T-helper 1 cell treated with Interleukin-12 subunit alpha and Interleukin-12 subunit beta and Interleukin-4 antibody, amounts not matched to agents 30 μg/mL and 1 μg/mL, for 36 hours (primary cell): Measurements from ENCODE around the gene PIGP.
"Not testable (repeated sequence)": the region's sequence is repeated elsewhere in the genome, so short reads cannot be mapped to it uniquely, and the experiment has no call there.

Experiments
- H3K27ac Mint-ChIP-seq: one replicate; pipeline ENCODE4 v1.8.0; 2021; ENCODE audit warnings: mild to moderate bottlenecking, mixed read lengths
- H3K27me3 Mint-ChIP-seq: one replicate; pipeline ENCODE4 v1.8.0; 2021; ENCODE audit warnings: low read depth, mixed read lengths
- H3K36me3 Mint-ChIP-seq: one replicate; pipeline ENCODE4 v1.8.0; 2021; ENCODE audit warnings: low read depth, mixed read lengths
- H3K4me1 Mint-ChIP-seq: one replicate; pipeline ENCODE4 v1.8.0; 2021; ENCODE audit warnings: low read depth, mixed read lengths
- H3K4me3 Mint-ChIP-seq: one replicate; pipeline ENCODE4 v1.8.0; 2021; ENCODE audit warnings: mild to moderate bottlenecking, moderate library complexity, mixed read lengths
- H3K9me3 Mint-ChIP-seq: one replicate; pipeline ENCODE4 v1.8.0; 2021; ENCODE audit warnings: mixed read lengths

The PIGP gene

GRCh38 chr21:37072988-37073416 lies at the start of gene PIGP, which contains the start of gene TTC3:
Gene PIGP, minus strand, starts transcription at chr21:37073071. Its CDS starts 556 bp downstream, at chr21:37072515.
Gene TTC3, plus strand, starts transcription at chr21:37073254. Its CDS starts 14,004 bp downstream, at chr21:37087258.
- peaks cover 6% of the 10 kb centered on the region for H3K36me3 Mint-ChIP-seq
- H3K4me3 Mint-ChIP-seq: peak within 1 kb of the TSS; percentile 93
- H3K27ac Mint-ChIP-seq: peak within 1 kb of the TSS; percentile 94
- H3K9me3 Mint-ChIP-seq: no peaks in the 10 kb centered on the region
- H3K4me1 Mint-ChIP-seq: peaks cover 26% of the 10 kb centered on the region
- no peaks in the 10 kb centered on the region for H3K27me3 Mint-ChIP-seq

DNA sequence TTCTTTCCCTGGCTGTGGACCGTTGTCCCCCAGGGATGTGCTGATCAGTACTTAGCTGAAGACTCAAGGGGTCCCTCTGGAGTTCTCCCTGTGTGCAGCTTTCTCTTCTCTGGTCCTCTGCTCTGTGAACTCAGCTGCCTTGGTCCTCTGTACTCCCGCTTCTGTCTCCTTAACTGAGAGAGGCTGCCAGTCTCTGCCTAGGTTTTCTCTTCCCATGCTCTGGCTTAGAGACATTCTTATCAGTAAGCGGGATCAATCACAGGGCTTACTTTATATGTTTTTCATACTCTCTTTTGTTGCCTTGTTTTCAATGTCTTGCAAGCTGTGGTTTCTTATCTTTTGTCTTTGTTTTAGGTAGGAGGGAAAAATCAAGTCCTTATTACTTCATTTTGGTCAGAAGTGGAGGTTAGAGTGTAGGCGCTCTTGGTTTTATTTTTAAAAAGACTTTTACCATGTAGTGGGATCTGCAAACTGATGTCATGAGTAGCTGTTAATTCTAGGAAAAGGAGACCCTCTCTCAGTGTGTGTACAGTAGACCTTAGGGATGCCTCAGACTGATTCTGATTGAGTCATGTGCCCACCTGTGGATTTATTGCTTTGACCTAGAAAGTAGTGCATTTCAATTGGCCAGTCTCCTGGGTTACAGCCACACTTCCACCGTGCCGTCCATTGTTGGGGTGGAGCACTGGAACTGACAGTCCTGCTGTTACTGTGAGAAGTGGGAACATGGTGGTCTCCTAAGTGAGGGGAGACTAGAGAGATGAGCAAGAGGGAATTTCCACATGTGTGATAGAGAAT lies 46.7 kb upstream of the PIGP start:
- Mint-ChIP-seq H3K27me3 (no peaks in the 10 kb centered on the region), H3K4me1 (peaks cover 14% of the 10 kb centered on the region), H3K36me3 (peaks cover 10% of the 10 kb centered on the region), H3K4me3 (no peak overlapping the region), H3K27ac (no peak overlapping the region), H3K9me3 (no peaks in the 10 kb centered on the region)

DNA sequence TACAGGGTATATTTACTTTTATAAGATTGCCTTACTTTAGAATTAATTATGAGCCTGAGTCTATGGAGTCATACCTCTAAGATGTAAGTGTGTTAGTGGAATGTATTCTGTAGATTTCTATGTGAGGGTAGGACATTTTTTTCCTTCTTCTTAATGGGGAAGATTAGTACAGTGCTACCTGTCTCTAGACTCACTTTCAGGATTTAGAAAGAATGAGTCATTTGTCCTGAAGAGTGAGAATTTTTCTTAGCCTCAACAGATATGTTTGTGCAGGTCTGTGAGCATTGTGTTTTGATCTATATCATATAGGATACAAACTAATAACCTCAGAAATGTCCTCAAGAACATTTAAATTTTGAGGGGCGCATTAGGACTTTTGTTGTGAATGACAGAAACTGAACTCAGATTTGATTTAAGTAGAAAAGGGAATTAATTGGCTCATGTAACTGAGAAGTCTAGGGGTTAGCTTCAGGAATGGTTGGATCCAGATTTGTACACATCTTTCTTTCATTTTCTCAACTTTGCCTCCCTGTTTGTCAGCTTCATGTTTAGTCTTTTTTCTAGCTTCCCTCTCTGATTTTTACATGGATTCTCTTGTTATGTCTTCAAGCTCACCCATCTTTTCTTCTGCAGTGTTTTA lies 45.4 kb upstream of the PIGP start:
- Mint-ChIP-seq H3K9me3 (no peaks in the 10 kb centered on the region), H3K27ac (no peak overlapping the region), H3K27me3 (no peaks in the 10 kb centered on the region), H3K4me1 (peaks cover 14% of the 10 kb centered on the region), H3K36me3 (peaks cover 12% of the 10 kb centered on the region), H3K4me3 (no peak overlapping the region)

DNA sequence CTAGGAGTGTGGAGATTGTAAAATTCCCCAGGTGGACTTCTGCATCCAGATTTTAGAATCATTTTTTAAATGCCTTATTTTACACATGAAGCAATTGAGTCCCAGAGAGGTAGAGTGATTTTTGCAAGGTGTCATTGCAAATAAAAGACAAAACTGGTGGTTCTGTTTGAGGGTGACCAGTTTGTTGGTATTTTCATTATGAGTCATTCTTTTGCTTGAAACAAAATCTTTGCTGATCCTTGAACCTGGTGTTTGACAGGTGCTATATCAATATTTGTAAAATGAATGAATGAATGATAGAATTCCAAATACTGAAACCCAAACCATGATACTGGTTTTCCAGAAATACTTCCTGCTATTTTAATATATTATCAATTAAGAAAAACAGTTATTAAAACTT lies 44.3 kb upstream of the PIGP start:
- Mint-ChIP-seq H3K27me3 (no peaks in the 10 kb centered on the region), H3K36me3 (peaks cover 5% of the 10 kb centered on the region), H3K27ac (no peak overlapping the region), H3K9me3 (peaks cover 4% of the 10 kb centered on the region), H3K4me3 (no peak overlapping the region), H3K4me1 (peaks cover 14% of the 10 kb centered on the region)

GRCh38 chr21:37116459-37116858 lies 43.6 kb upstream of the PIGP start:
- not testable (repeated sequence) for H3K27ac Mint-ChIP-seq, H3K27me3 Mint-ChIP-seq, H3K4me3 Mint-ChIP-seq, H3K36me3 Mint-ChIP-seq
- Mint-ChIP-seq H3K9me3 (peaks cover 11% of the 10 kb centered on the region), H3K4me1 (peaks cover 14% of the 10 kb centered on the region)

- peaks cover 18% of the 10 kb centered on the region for H3K9me3 Mint-ChIP-seq
- not testable (repeated sequence) for H3K27me3 Mint-ChIP-seq, H3K27ac Mint-ChIP-seq, H3K36me3 Mint-ChIP-seq, H3K4me3 Mint-ChIP-seq, H3K4me1 Mint-ChIP-seq
Observed at GRCh38 chr21:37114301-37114700, 41.4 kb upstream of the PIGP start.

DNA sequence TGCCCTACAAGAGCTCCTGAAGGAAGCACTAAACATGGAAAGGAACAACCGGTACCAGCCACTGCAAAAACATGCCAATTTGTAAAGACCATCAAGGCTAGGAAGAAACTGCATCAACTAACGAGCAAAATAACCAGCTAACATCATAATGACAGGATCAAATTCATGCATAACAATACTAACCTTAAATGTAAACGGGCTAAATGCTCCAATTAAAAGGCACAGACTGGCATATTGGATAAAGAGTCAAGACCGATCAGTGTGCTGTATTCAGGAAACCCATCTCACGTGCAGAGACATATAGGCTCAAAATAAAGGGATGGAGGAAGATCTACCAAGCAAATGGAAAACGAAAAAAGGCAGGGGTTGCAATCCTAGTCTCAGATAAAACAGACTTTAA lies 38.2 kb upstream of the PIGP start:
- not testable (repeated sequence) for H3K27me3 Mint-ChIP-seq, H3K27ac Mint-ChIP-seq, H3K4me1 Mint-ChIP-seq, H3K4me3 Mint-ChIP-seq
- Mint-ChIP-seq H3K36me3 (peaks cover 21% of the 10 kb centered on the region), H3K9me3 (peaks cover 28% of the 10 kb centered on the region)

GRCh38 chr21:37106998-37107397 lies 34.1 kb upstream of the PIGP start:
- Mint-ChIP-seq H3K4me3 (no peak overlapping the region), H3K9me3 (peaks cover 22% of the 10 kb centered on the region), H3K36me3 (peaks cover 14% of the 10 kb centered on the region), H3K4me1 (no peaks in the 10 kb centered on the region), H3K27ac (no peak overlapping the region), H3K27me3 (no peaks in the 10 kb centered on the region)

GRCh38 chr21:37102746-37103145 lies 29.9 kb upstream of the PIGP start:
- H3K9me3 Mint-ChIP-seq, H3K4me3 Mint-ChIP-seq, H3K4me1 Mint-ChIP-seq: not testable (repeated sequence)

DNA sequence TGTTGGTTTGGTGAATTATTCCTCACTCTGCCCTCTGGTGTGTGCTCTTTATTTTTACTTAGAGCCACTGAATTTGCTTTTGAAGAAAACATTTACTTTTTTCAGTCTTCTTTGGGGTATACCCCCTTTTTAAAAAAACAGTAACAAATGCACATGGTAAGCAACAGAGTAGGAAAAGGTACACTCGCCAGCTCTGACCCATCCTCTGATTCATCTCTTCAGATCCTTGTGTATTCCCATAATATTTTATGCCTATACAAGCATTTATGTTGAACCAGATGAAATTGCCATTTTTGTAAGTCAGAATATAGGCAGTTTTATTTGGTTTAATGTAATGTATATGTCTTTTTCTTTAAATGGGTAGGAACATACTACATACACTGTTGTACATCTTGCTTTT lies 28.5 kb upstream of the PIGP start:
- Mint-ChIP-seq H3K9me3 (no peaks in the 10 kb centered on the region), H3K27ac (no peak overlapping the region), H3K36me3 (peaks cover 3% of the 10 kb centered on the region), H3K4me1 (no peaks in the 10 kb centered on the region), H3K27me3 (no peaks in the 10 kb centered on the region), H3K4me3 (no peak overlapping the region)

More at GRCh38 chr21:37102746-37103145, 29.9 kb upstream of the PIGP start:
- not testable (repeated sequence) for H3K36me3 Mint-ChIP-seq, H3K27ac Mint-ChIP-seq, H3K27me3 Mint-ChIP-seq

- peaks cover 3% of the 10 kb centered on the region for H3K36me3 Mint-ChIP-seq
- no peaks in the 10 kb centered on the region for H3K9me3 Mint-ChIP-seq
- H3K27me3 Mint-ChIP-seq: no peaks in the 10 kb centered on the region
- no peaks in the 10 kb centered on the region for H3K4me1 Mint-ChIP-seq
- no peak overlapping the region for H3K27ac Mint-ChIP-seq
- no peak overlapping the region for H3K4me3 Mint-ChIP-seq
Observed at GRCh38 chr21:37100316-37100715, 27.4 kb upstream of the PIGP start.

GRCh38 chr21:37098751-37099150 lies 25.9 kb upstream of the PIGP start:
- no peaks in the 10 kb centered on the region for H3K9me3 Mint-ChIP-seq
- H3K36me3 Mint-ChIP-seq: peaks cover 6% of the 10 kb centered on the region
- no peak overlapping the region for H3K27ac Mint-ChIP-seq
- H3K4me1 Mint-ChIP-seq: no peaks in the 10 kb centered on the region
- no peaks in the 10 kb centered on the region for H3K27me3 Mint-ChIP-seq
- no peak overlapping the region for H3K4me3 Mint-ChIP-seq

GRCh38 chr21:37095821-37096220 lies 22.9 kb upstream of the PIGP start:
- H3K27me3 Mint-ChIP-seq: no peaks in the 10 kb centered on the region
- H3K4me1 Mint-ChIP-seq: no peaks in the 10 kb centered on the region
- no peak overlapping the region for H3K27ac Mint-ChIP-seq
- H3K4me3 Mint-ChIP-seq: no peak overlapping the region
- H3K9me3 Mint-ChIP-seq: no peaks in the 10 kb centered on the region
- H3K36me3 Mint-ChIP-seq: peaks cover 6% of the 10 kb centered on the region

DNA sequence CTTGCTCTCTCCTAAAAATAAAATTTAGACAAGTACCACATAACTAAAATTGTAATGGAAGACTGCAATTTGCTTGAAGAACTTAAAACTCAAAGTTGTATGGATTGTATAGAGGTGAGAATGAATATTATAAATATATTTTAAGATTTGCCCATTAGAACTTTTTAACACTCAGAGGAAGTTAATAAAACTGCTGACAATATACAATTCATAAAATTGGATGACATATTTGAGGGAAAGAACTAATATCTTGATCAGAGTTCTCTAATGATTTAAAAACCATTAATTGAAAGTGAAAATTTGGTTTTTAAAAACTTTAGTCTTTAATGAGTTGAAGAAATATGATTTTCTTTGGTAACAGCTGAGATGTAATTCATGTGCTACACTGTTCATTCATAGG lies 21.1 kb upstream of the PIGP start:
- peaks cover 5% of the 10 kb centered on the region for H3K36me3 Mint-ChIP-seq

GRCh38 chr21:37088186-37088735 lies 15.4 kb upstream of the PIGP start:
- H3K36me3 Mint-ChIP-seq: peaks cover 4% of the 10 kb centered on the region
- peaks cover 2% of the 10 kb centered on the region for H3K4me1 Mint-ChIP-seq
- no peak overlapping the region for H3K4me3 Mint-ChIP-seq
- no peak overlapping the region for H3K27ac Mint-ChIP-seq
- no peaks in the 10 kb centered on the region for H3K9me3 Mint-ChIP-seq
- H3K27me3 Mint-ChIP-seq: no peaks in the 10 kb centered on the region

More for the DNA sequence above, 21.1 kb upstream of the PIGP start:
- Mint-ChIP-seq H3K27me3 (no peaks in the 10 kb centered on the region), H3K4me3 (no peak overlapping the region), H3K27ac (no peak overlapping the region), H3K9me3 (no peaks in the 10 kb centered on the region), H3K4me1 (no peaks in the 10 kb centered on the region)
